ENCODE data around the gene KCNIP1.

KCNIP1 gene

GRCh38 chr5:170503990-170504596 is at the start of gene KCNIP1:
Gene KCNIP1 (plus strand): TSS chr5:170504020.
- H3K4me3 Mint-ChIP-seq = no peak within 1 kb of the TSS
- DNase-seq (ENCODE audit: low spot score in 2 of 2) (no peak), ATAC-seq (no peak)
- H3K36me3 Mint-ChIP-seq = no peaks in the 10 kb centered on the region
- no peak within 1 kb of the TSS for H3K27ac Mint-ChIP-seq
- H3K4me1 Mint-ChIP-seq = no peaks in the 10 kb centered on the region
- H3K9me3 Mint-ChIP-seq = no peaks in the 10 kb centered on the region

- Mint-ChIP-seq H3K4me1 (no peaks in the 10 kb centered on the region), H3K27ac (no peak overlapping the region), H3K36me3 (no peaks in the 10 kb centered on the region), H3K4me3 (no peak overlapping the region), H3K9me3 (peaks cover 4% of the 10 kb centered on the region)
- ATAC-seq = no peak
- no peak for DNase-seq (ENCODE audit: low spot score in 2 of 2)
Measured at GRCh38 chr5:170463426-170463825, 40.4 kb upstream of the KCNIP1 start.

GRCh38 chr5:170464280-170465127 is 39.3 kb upstream of the KCNIP1 start:
- no peaks in the 10 kb centered on the region for H3K36me3 Mint-ChIP-seq
- H3K4me3 Mint-ChIP-seq = no peak overlapping the region
- ATAC-seq (no peak), DNase-seq (ENCODE audit: low spot score in 2 of 2) (no peak)
- peaks cover 4% of the 10 kb centered on the region for H3K9me3 Mint-ChIP-seq
- no peaks in the 10 kb centered on the region for H3K4me1 Mint-ChIP-seq
- no peak overlapping the region for H3K27ac Mint-ChIP-seq

GRCh38 chr5:170466553-170466952 is 37.3 kb upstream of the KCNIP1 start:
- H3K4me3 Mint-ChIP-seq = no peak overlapping the region
- H3K9me3 Mint-ChIP-seq = no peaks in the 10 kb centered on the region
- ATAC-seq = no peak
- H3K36me3 Mint-ChIP-seq = no peaks in the 10 kb centered on the region
- H3K4me1 Mint-ChIP-seq = no peaks in the 10 kb centered on the region
- H3K27ac Mint-ChIP-seq = no peak overlapping the region
- no peak for DNase-seq (ENCODE audit: low spot score in 2 of 2)

- Mint-ChIP-seq H3K36me3 (no peaks in the 10 kb centered on the region), H3K4me3 (no peak overlapping the region), H3K27ac (no peak overlapping the region), H3K4me1 (no peaks in the 10 kb centered on the region), H3K9me3 (no peaks in the 10 kb centered on the region)
- DNase-seq (ENCODE audit: low spot score in 2 of 2) (no peak), ATAC-seq (peak; percentile 97)
Measured at GRCh38 chr5:170466988-170467707, 36.7 kb upstream of the KCNIP1 start.

- no peak for DNase-seq (ENCODE audit: low spot score in 2 of 2)
- no peak overlapping the region for H3K4me3 Mint-ChIP-seq
- ATAC-seq = no peak
- no peaks in the 10 kb centered on the region for H3K36me3 Mint-ChIP-seq
- H3K27ac Mint-ChIP-seq = no peak overlapping the region
- H3K4me1 Mint-ChIP-seq = no peaks in the 10 kb centered on the region
- no peaks in the 10 kb centered on the region for H3K9me3 Mint-ChIP-seq
Measured at GRCh38 chr5:170468633-170469285, 35.1 kb upstream of the KCNIP1 start.

- DNase-seq (ENCODE audit: low spot score in 2 of 2) (no peak), ATAC-seq (no peak)
- Mint-ChIP-seq H3K36me3 (no peaks in the 10 kb centered on the region), H3K27ac (no peak overlapping the region), H3K9me3 (no peaks in the 10 kb centered on the region), H3K4me1 (no peaks in the 10 kb centered on the region), H3K4me3 (no peak overlapping the region)
Measured at GRCh38 chr5:170469414-170469813, 34.4 kb upstream of the KCNIP1 start.

- Mint-ChIP-seq H3K36me3 (no peaks in the 10 kb centered on the region), H3K9me3 (no peaks in the 10 kb centered on the region), H3K4me3 (no peak overlapping the region), H3K27ac (no peak overlapping the region), H3K4me1 (no peaks in the 10 kb centered on the region)
- ATAC-seq = no peak
- no peak for DNase-seq (ENCODE audit: low spot score in 2 of 2)
Measured at GRCh38 chr5:170470275-170470674, 33.5 kb upstream of the KCNIP1 start.

GRCh38 chr5:170470808-170471404 is 32.9 kb upstream of the KCNIP1 start:
- DNase-seq (ENCODE audit: low spot score in 2 of 2) (no peak), ATAC-seq (no peak)
- no peaks in the 10 kb centered on the region for H3K4me1 Mint-ChIP-seq
- no peaks in the 10 kb centered on the region for H3K36me3 Mint-ChIP-seq
- H3K27ac Mint-ChIP-seq = no peak overlapping the region
- no peak overlapping the region for H3K4me3 Mint-ChIP-seq
- no peaks in the 10 kb centered on the region for H3K9me3 Mint-ChIP-seq

- Mint-ChIP-seq H3K4me3 (no peak overlapping the region), H3K4me1 (no peaks in the 10 kb centered on the region), H3K27ac (no peak overlapping the region), H3K9me3 (no peaks in the 10 kb centered on the region), H3K36me3 (no peaks in the 10 kb centered on the region)
- ATAC-seq = no peak
- no peak for DNase-seq (ENCODE audit: low spot score in 2 of 2)
Measured at GRCh38 chr5:170471551-170472178, 32.2 kb upstream of the KCNIP1 start.

- H3K4me3 Mint-ChIP-seq = no peak overlapping the region
- no peaks in the 10 kb centered on the region for H3K4me1 Mint-ChIP-seq
- H3K9me3 Mint-ChIP-seq = no peaks in the 10 kb centered on the region
- DNase-seq (ENCODE audit: low spot score in 2 of 2) (no peak), ATAC-seq (no peak)
- no peaks in the 10 kb centered on the region for H3K36me3 Mint-ChIP-seq
- H3K27ac Mint-ChIP-seq = no peak overlapping the region
Measured at GRCh38 chr5:170473642-170474041, 30.2 kb upstream of the KCNIP1 start.

- Mint-ChIP-seq H3K9me3 (no peaks in the 10 kb centered on the region), H3K36me3 (no peaks in the 10 kb centered on the region), H3K4me3 (no peak overlapping the region), H3K27ac (no peak overlapping the region), H3K4me1 (no peaks in the 10 kb centered on the region)
- ATAC-seq (no peak), DNase-seq (ENCODE audit: low spot score in 2 of 2) (no peak)
Measured at GRCh38 chr5:170474489-170475274, 29.1 kb upstream of the KCNIP1 start.

- no peak overlapping the region for H3K27ac Mint-ChIP-seq
- no peaks in the 10 kb centered on the region for H3K36me3 Mint-ChIP-seq
Measured at GRCh38 chr5:170475294-170476000, 28.4 kb upstream of the KCNIP1 start.

GRCh38 chr5:170476704-170477103 is 27.1 kb upstream of the KCNIP1 start:
- no peak for ATAC-seq
- H3K9me3 Mint-ChIP-seq = no peaks in the 10 kb centered on the region
- no peaks in the 10 kb centered on the region for H3K4me1 Mint-ChIP-seq
- no peaks in the 10 kb centered on the region for H3K36me3 Mint-ChIP-seq
- H3K27ac Mint-ChIP-seq = no peak overlapping the region
- H3K4me3 Mint-ChIP-seq = no peak overlapping the region
- no peak for DNase-seq (ENCODE audit: low spot score in 2 of 2)

More at GRCh38 chr5:170475294-170476000, 28.4 kb upstream of the KCNIP1 start:
- Mint-ChIP-seq H3K4me1 (no peaks in the 10 kb centered on the region), H3K9me3 (no peaks in the 10 kb centered on the region), H3K4me3 (no peak overlapping the region)
- no peak for ATAC-seq
- no peak for DNase-seq (ENCODE audit: low spot score in 2 of 2)

Measured in stimulated activated effector memory CD8-positive, alpha-beta T cell treated with anti-CD3 and anti-CD28 coated beads, Interleukin-12 subunit alpha, Interleukin-12 subunit beta, amount 100 ng/mL, for 72 hours (primary cell).